GM10248 (cell line): Measurements from ENCODE around the gene ABCG2.

Experiments used
- CTCF ChIA-PET: fragments of 300-600 bp; sonication (Branson Sonifier 250); formaldehyde crosslinking; extraction: SDS; loops from one replicate; lab custom pipeline; 2021; ENCODE audit warnings: antibody characterized with exemption; lab: Yijun Ruan, JAX
- POLR2A ChIA-PET: fragments of 350-650 bp; sonication (Branson Sonifier 250); formaldehyde crosslinking; extraction: SDS; loops from one replicate; lab custom pipeline; 2020; ENCODE audit warnings: antibody characterized with exemption; lab: Yijun Ruan, JAX
- DNase-seq: peaks from one replicate; pipeline ENCODE4 v3.0.0; 2012; ENCODE audit errors: extremely low spot score
- CTCF ChIP-seq: IDR thresholded peaks from 2 replicates; pipeline ENCODE4 v1.5.1; 2012; ENCODE audit warnings: mild to moderate bottlenecking, low read depth; ENCODE audit errors: extremely low read depth, missing control alignments, control extremely low read depth

Gene ABCG2

GRCh38 chr4:88045021-88045420, 113.4 kb downstream of the ABCG2 start:
- ChIA-PET POLR2A (no interaction called here), CTCF (interaction anchor here (1.1 kb wide), 1 partner anchor 8 kb away, joined by 3 read pairs; no protein-coding TSS in a partner anchor)
- no peak for DNase-seq
- TF ChIP-seq CTCF: no peak

GRCh38 chr4:88043586-88044340, 114.7 kb downstream of the ABCG2 start:
- no peak for DNase-seq
- CTCF ChIA-PET: interaction anchor here (0.9 to 1.7 kb wide), 3 partner anchors 11 to 168 kb away, joined by 3 to 6 read pairs (median 5); no protein-coding TSS in a partner anchor
- TF ChIP-seq CTCF: no peak
- POLR2A ChIA-PET: no interaction called here

GRCh38 chr4:88043001-88043400, 115.4 kb downstream of the ABCG2 start:
- no peak for TF ChIP-seq CTCF
- CTCF ChIA-PET: interaction anchor here (0.9 to 1.7 kb wide), 4 partner anchors 10 to 169 kb away, joined by 3 to 6 read pairs (median 4); no protein-coding TSS in a partner anchor

GRCh38 chr4:88041626-88042025, 116.8 kb downstream of the ABCG2 start:
- no peak for DNase-seq
- POLR2A ChIA-PET: no interaction called here
- CTCF ChIA-PET: interaction anchor here (2.0 to 2.3 kb wide), 2 partner anchors 13 to 170 kb away, joined by 5 to 8 read pairs; no protein-coding TSS in a partner anchor
- no peak for TF ChIP-seq CTCF

More at GRCh38 chr4:88043001-88043400, 115.4 kb downstream of the ABCG2 start:
- DNase-seq: no peak
- POLR2A ChIA-PET: no interaction called here

- CTCF ChIA-PET: interaction anchor here (1.8 to 2.3 kb wide), 4 partner anchors 9 to 475 kb away, joined by 5 to 8 read pairs (median 6); no protein-coding TSS in a partner anchor
- POLR2A ChIA-PET: no interaction called here
- TF ChIP-seq CTCF: no peak
- no peak for DNase-seq
Measured at GRCh38 chr4:88040707-88041106, 117.7 kb downstream of the ABCG2 start.
